Diencephalon (tissue), 1 donor: ENCODE measurements around the gene TBC1D21. TPM values are rescaled to one million over a fixed set of nuclear protein-coding genes. Genes with fewer than 3 reads are reported as not detected.

Source experiments
- total RNA-seq: library from RNA; depleted of rRNA; stranded (reverse); fragments of >200 nt; gene quantifications from one replicate; pipeline ENCODE4 v1.2.3, GENCODE V29; 2014

Gene TBC1D21
- total RNA-seq: not detected

GRCh38 chr15:73873456-73873855 lies at the start of gene TBC1D21:
TBC1D21 (plus strand) TSS chr15:73873564; CDS start chr15:73873710, 146 bp downstream.

GRCh38 chr15:73926219-73927002 lies 53.0 kb downstream of the TBC1D21 start, which contains the start of gene LOXL1:
LOXL1 (plus strand) TSS chr15:73926462; CDS start chr15:73926784, 322 bp downstream.

Other genes with a start within 250 kb of the TBC1D21 start
- 141 TPM for gene NPTN, start 240.2 kb upstream of the TBC1D21 start, total RNA-seq
- gene CD276, start 189.2 kb upstream of the TBC1D21 start, total RNA-seq: 37.1 TPM
- 36.0 TPM for gene INSYN1, start 120.2 kb upstream of the TBC1D21 start, total RNA-seq
- 7.4 TPM for gene LOXL1, start 52.9 kb downstream of the TBC1D21 start, total RNA-seq
- gene STOML1, start 118.7 kb downstream of the TBC1D21 start, total RNA-seq: 42.7 TPM
- gene PML, start 121.2 kb downstream of the TBC1D21 start, total RNA-seq: 9.0 TPM
- gene GOLGA6A, start 209.0 kb downstream of the TBC1D21 start, total RNA-seq: 0.23 TPM